Neural progenitor cell (in vitro differentiated cells): ENCODE measurements around the gene EPHB1. TPM values are rescaled to one million over a fixed set of nuclear protein-coding genes. Genes with fewer than 3 reads are reported as not detected.

Experiments
- DNase-seq: peaks from one replicate; pipeline ENCODE4 v3.0.0-alpha.2; 2016; ENCODE audit warnings: low spot score
- H2AFZ ChIP-seq: fragments of 200-600 bp; sonication (generic); replicated peaks from 2 replicates; pipeline ENCODE4 v1.6.1; 2016; ENCODE audit warnings: antibody characterized with exemption
- H3F3A ChIP-seq: fragments of 200-600 bp; sonication (generic); 2 replicates; pipeline ENCODE4 v1.6.1; 2016; ENCODE audit warnings: antibody characterized with exemption, low read depth
- H3K27ac ChIP-seq: fragments of 200-600 bp; sonication (generic); 2 replicates; pipeline ENCODE4 v1.5.1; 2016; ENCODE audit warnings: mild to moderate bottlenecking
- H3K27me3 ChIP-seq: fragments of 200-600 bp; sonication (generic); 2 replicates; pipeline ENCODE4 v1.6.1; 2016; ENCODE audit warnings: mild to moderate bottlenecking, moderate library complexity
- H3K36me3 ChIP-seq: fragments of 200-600 bp; sonication (generic); 2 replicates; pipeline ENCODE4 v1.5.1; 2016
- H3K4me1 ChIP-seq: fragments of 200-600 bp; sonication (generic); 2 replicates; pipeline ENCODE4 v1.6.1; 2016; ENCODE audit warnings: mixed run types
- H3K4me2 ChIP-seq: fragments of 200-600 bp; sonication (generic); 2 replicates; pipeline ENCODE4 v1.6.1; 2016
- H3K4me3 ChIP-seq: fragments of 200-600 bp; sonication (generic); 2 replicates; pipeline ENCODE4 v1.5.1; 2016
- H3K79me2 ChIP-seq: fragments of 200-600 bp; sonication (generic); 2 replicates; pipeline ENCODE4 v1.6.1; 2016; ENCODE audit warnings: low read depth
- H3K9ac ChIP-seq: fragments of 200-600 bp; sonication (generic); 2 replicates; pipeline ENCODE4 v1.6.1; 2016
- H3K9me3 ChIP-seq: fragments of 200-600 bp; sonication (generic); 2 replicates; pipeline ENCODE4 v1.5.1; 2016; ENCODE audit warnings: low read depth
- H4K20me1 ChIP-seq: fragments of 200-600 bp; sonication (generic); 2 replicates; pipeline ENCODE4 v1.6.1; 2016; ENCODE audit warnings: low read depth
- H3K27ac Mint-ChIP-seq: 3 replicates; pipeline ENCODE4 v1.8.0; 2021; ENCODE audit warnings: mixed read lengths
- H3K27me3 Mint-ChIP-seq: 2 replicates; pipeline ENCODE4 v1.8.0; 2022; ENCODE audit warnings: low read depth, mild to moderate bottlenecking, inconsistent platforms, moderate library complexity, mixed read lengths; ENCODE audit not compliant: insufficient read depth
- H3K36me3 Mint-ChIP-seq: 3 replicates; pipeline ENCODE4 v1.8.0; 2021; ENCODE audit warnings: mixed read lengths
- H3K4me1 Mint-ChIP-seq: 3 replicates; pipeline ENCODE4 v1.8.0; 2021; ENCODE audit warnings: mixed read lengths
- H3K4me3 Mint-ChIP-seq: 3 replicates; pipeline ENCODE4 v1.8.0; 2021; ENCODE audit warnings: mild to moderate bottlenecking, moderate library complexity, mixed read lengths
- H3K9me3 Mint-ChIP-seq: 3 replicates; pipeline ENCODE4 v1.8.0; 2020; ENCODE audit warnings: mixed read lengths
- CTCF ChIP-seq: fragments of 200-600 bp; sonication (generic); IDR thresholded peaks from 2 replicates; pipeline ENCODE4 v1.5.1; 2017; ENCODE audit warnings: antibody characterized with exemption, mild to moderate bottlenecking
- EZH2 ChIP-seq: fragments of 200-600 bp; sonication (generic); IDR thresholded peaks from 2 replicates; pipeline ENCODE4 v1.6.1; 2017; ENCODE audit warnings: antibody characterized with exemption, mild to moderate bottlenecking, moderate library complexity
- EZH2phosphoT487 ChIP-seq: fragments of 200-600 bp; sonication (generic); IDR thresholded peaks from 2 replicates; pipeline ENCODE4 v1.6.1; 2017; ENCODE audit warnings: antibody characterized with exemption
- total RNA-seq: library from RNA; depleted of rRNA; stranded (reverse); fragments of >200 nt; gene quantifications from 2 replicates; pipeline ENCODE4 v1.2.3, GENCODE V29; 2015; ENCODE audit warnings: low replicate concordance

The EPHB1 gene
- total RNA-seq, 1 donor from 2014 or later: 9.1 TPM

- Histone ChIP-seq H3F3A (no peaks in the 10 kb centered on the region), H3K9ac (no peak overlapping the region), H3K27me3 (no peaks in the 10 kb centered on the region), H3K79me2 (no peaks in the 10 kb centered on the region), H3K4me3 (no peak overlapping the region), H3K27ac (no peak overlapping the region), H3K4me1 (peaks cover 5% of the 10 kb centered on the region), H2AFZ (no peak overlapping the region), H3K4me2 (no peak overlapping the region), H3K9me3 (no peaks in the 10 kb centered on the region), H4K20me1 (no peaks in the 10 kb centered on the region), H3K36me3 (no peaks in the 10 kb centered on the region)
- no peak for DNase-seq
- H3K4me3 Mint-ChIP-seq: no peak overlapping the region
- H3K27me3 Mint-ChIP-seq: no peaks in the 10 kb centered on the region
- TF ChIP-seq EZH2: no peak
- no peak for TF ChIP-seq CTCF
- peaks cover 20% of the 10 kb centered on the region for H3K4me1 Mint-ChIP-seq
- H3K27ac Mint-ChIP-seq: peak overlapping the region; percentile 36
- H3K9me3 Mint-ChIP-seq: peaks cover 8% of the 10 kb centered on the region
- H3K36me3 Mint-ChIP-seq: peaks cover 2% of the 10 kb centered on the region
Observed at GRCh38 chr3:135238871-135239614, 444.0 kb downstream of the EPHB1 start.

GRCh38 chr3:135239615-135239884 lies 444.5 kb downstream of the EPHB1 start:
- H3K4me1 Mint-ChIP-seq: peaks cover 20% of the 10 kb centered on the region
- no peaks in the 10 kb centered on the region for H3K9me3 ChIP-seq
- peaks cover 4% of the 10 kb centered on the region for H3K9me3 Mint-ChIP-seq
- no peak overlapping the region for H2AFZ ChIP-seq
- H3K36me3 Mint-ChIP-seq: no peaks in the 10 kb centered on the region
- no peaks in the 10 kb centered on the region for H3K27me3 Mint-ChIP-seq
- H3K4me3 ChIP-seq: no peak overlapping the region
- no peaks in the 10 kb centered on the region for H3K79me2 ChIP-seq
- no peak overlapping the region for H3K27ac Mint-ChIP-seq
- H4K20me1 ChIP-seq: no peaks in the 10 kb centered on the region
- no peak overlapping the region for H3K9ac ChIP-seq
- H3K27me3 ChIP-seq: no peaks in the 10 kb centered on the region
- peaks cover 5% of the 10 kb centered on the region for H3K4me1 ChIP-seq
- H3K27ac ChIP-seq: no peak overlapping the region
- H3K4me3 Mint-ChIP-seq: no peak overlapping the region
- no peaks in the 10 kb centered on the region for H3K36me3 ChIP-seq
- TF ChIP-seq CTCF: no peak
- TF ChIP-seq EZH2phosphoT487: no peak
- TF ChIP-seq EZH2: no peak
- no peak overlapping the region for H3K4me2 ChIP-seq
- DNase-seq: no peak
- H3F3A ChIP-seq: no peaks in the 10 kb centered on the region

GRCh38 chr3:135240426-135240825 lies 445.4 kb downstream of the EPHB1 start:
- peaks cover 5% of the 10 kb centered on the region for H3K4me1 ChIP-seq
- no peak overlapping the region for H3K4me3 Mint-ChIP-seq
- no peak overlapping the region for H3K4me3 ChIP-seq
- no peak overlapping the region for H3K4me2 ChIP-seq
- no peak overlapping the region for H3K9ac ChIP-seq
- H3K9me3 Mint-ChIP-seq: no peaks in the 10 kb centered on the region
- H3F3A ChIP-seq: no peaks in the 10 kb centered on the region
- DNase-seq: peak; percentile 46
- H3K27ac Mint-ChIP-seq: no peak overlapping the region
- no peaks in the 10 kb centered on the region for H3K9me3 ChIP-seq
- H2AFZ ChIP-seq: no peak overlapping the region
- no peaks in the 10 kb centered on the region for H4K20me1 ChIP-seq
- no peaks in the 10 kb centered on the region for H3K36me3 Mint-ChIP-seq
- H3K36me3 ChIP-seq: no peaks in the 10 kb centered on the region
- peak; percentile 45 for TF ChIP-seq CTCF
- no peak for TF ChIP-seq EZH2
- no peaks in the 10 kb centered on the region for H3K27me3 ChIP-seq
- H3K27me3 Mint-ChIP-seq: no peaks in the 10 kb centered on the region
- H3K27ac ChIP-seq: no peak overlapping the region
- no peaks in the 10 kb centered on the region for H3K79me2 ChIP-seq
- peaks cover 20% of the 10 kb centered on the region for H3K4me1 Mint-ChIP-seq
